Calu3 (cell line): ENCODE measurements around the gene MACROD2. TPM values are rescaled to one million over a fixed set of nuclear protein-coding genes. Genes with fewer than 3 reads are reported as not detected.

Source experiments
- BruUV-seq: library from RNA; stranded (reverse); fragments of 400-500 nt; replicated peaks from 2 replicates; lab custom pipeline; 2021; lab: Mats Ljungman, UMichigan
- CTCF ChIA-PET: fragments of 300-600 bp; sonication (Branson Sonifier 250); formaldehyde crosslinking; loops from one replicate; lab custom pipeline; 2022; ENCODE audit warnings: antibody characterized with exemption; lab: Charles Lee
- DNase-seq: peaks from one replicate; pipeline ENCODE4 v3.0.0; 2022
- H3K27ac Mint-ChIP-seq: one replicate; pipeline ENCODE4 v1.8.0; 2022; ENCODE audit warnings: mixed read lengths; ENCODE audit not compliant: unreplicated experiment
- H3K27me3 Mint-ChIP-seq: one replicate; pipeline ENCODE4 v1.8.0; 2022; ENCODE audit warnings: mixed read lengths; ENCODE audit not compliant: unreplicated experiment
- H3K36me3 Mint-ChIP-seq: one replicate; pipeline ENCODE4 v1.8.0; 2022; ENCODE audit warnings: mild to moderate bottlenecking, moderate library complexity, mixed read lengths; ENCODE audit not compliant: insufficient read depth, unreplicated experiment
- H3K4me1 Mint-ChIP-seq: one replicate; pipeline ENCODE4 v1.8.0; 2022; ENCODE audit warnings: mild to moderate bottlenecking, low read depth, mixed read lengths; ENCODE audit not compliant: unreplicated experiment
- H3K4me3 Mint-ChIP-seq: one replicate; pipeline ENCODE4 v1.8.0; 2022; ENCODE audit warnings: mild to moderate bottlenecking, low read depth, moderate library complexity, mixed read lengths; ENCODE audit not compliant: unreplicated experiment
- H3K9me3 Mint-ChIP-seq: one replicate; pipeline ENCODE4 v1.8.0; 2022; ENCODE audit warnings: low read depth, mixed read lengths; ENCODE audit not compliant: unreplicated experiment
- intact Hi-C: fragments of 100-400 bp; cut with micrococcal nuclease; formaldehyde crosslinking; loops from one replicate; pipeline ENCODE4 v1.10.0; 2022; ENCODE audit not compliant: unreplicated experiment
- total RNA-seq: library from RNA; stranded (reverse); gene quantifications from 2 replicates; pipeline ENCODE4 v1.2.3, GENCODE V29; 2022
- TF ChIP-seq, protein P1 (sequence below): fragments of 200-600 bp; IDR thresholded peaks from one replicate; pipeline ENCODE4 v1.8.0; 2022; ENCODE audit warnings: antibody characterized with exemption; ENCODE audit not compliant: unreplicated experiment

MACROD2 gene
- total RNA-seq, 1 experiment from 2014 or later: 29.4 TPM

DNA sequence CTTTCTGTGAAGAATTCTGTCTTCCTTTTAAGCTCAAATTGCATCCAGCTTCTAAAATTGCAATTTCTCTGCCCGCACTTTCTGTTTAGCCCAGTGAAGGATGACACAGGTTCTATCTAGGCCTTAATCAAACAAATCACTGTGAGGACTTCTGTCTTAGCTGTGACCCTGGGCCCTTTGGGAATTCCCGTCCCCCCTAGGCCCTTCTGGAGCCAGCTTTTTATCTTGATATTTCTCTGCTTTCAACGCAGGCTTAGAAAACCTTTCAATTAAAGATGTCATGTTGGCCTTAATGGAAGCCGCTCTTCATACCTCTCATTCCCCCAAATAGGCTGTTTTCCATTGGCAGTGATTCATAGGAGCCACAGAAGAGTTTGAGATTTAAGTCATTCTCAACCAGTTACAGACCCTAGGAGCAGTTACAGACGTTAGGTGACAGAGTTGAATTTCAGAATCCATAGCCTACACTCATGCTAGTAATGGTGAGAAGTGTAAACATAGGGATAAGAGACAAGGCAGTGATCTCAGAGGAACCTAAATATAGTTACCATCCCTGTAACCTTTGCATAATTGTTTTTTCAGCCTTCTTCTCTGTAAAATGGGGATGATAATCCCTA, 416.9 kb downstream of the MACROD2 start:
- H3K36me3 Mint-ChIP-seq: peaks cover 4% of the 10 kb centered on the region
- TF ChIP-seq, protein P1, sequence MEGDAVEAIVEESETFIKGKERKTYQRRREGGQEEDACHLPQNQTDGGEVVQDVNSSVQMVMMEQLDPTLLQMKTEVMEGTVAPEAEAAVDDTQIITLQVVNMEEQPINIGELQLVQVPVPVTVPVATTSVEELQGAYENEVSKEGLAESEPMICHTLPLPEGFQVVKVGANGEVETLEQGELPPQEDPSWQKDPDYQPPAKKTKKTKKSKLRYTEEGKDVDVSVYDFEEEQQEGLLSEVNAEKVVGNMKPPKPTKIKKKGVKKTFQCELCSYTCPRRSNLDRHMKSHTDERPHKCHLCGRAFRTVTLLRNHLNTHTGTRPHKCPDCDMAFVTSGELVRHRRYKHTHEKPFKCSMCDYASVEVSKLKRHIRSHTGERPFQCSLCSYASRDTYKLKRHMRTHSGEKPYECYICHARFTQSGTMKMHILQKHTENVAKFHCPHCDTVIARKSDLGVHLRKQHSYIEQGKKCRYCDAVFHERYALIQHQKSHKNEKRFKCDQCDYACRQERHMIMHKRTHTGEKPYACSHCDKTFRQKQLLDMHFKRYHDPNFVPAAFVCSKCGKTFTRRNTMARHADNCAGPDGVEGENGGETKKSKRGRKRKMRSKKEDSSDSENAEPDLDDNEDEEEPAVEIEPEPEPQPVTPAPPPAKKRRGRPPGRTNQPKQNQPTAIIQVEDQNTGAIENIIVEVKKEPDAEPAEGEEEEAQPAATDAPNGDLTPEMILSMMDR: no peak
- H3K27ac Mint-ChIP-seq: no peak overlapping the region
- H3K4me1 Mint-ChIP-seq: peaks cover 68% of the 10 kb centered on the region
- no peaks in the 10 kb centered on the region for H3K9me3 Mint-ChIP-seq
- CTCF ChIA-PET: no interaction called here
- no peak overlapping the region for H3K4me3 Mint-ChIP-seq
- DNase-seq: no peak
- no TSS peak for BruUV-seq
- intact Hi-C loops: loop anchor here (5.0 to 10.0 kb wide), 2 partner anchors 75 to 203 kb away; partner anchors contain the start of gene FLRT3
- no peaks in the 10 kb centered on the region for H3K27me3 Mint-ChIP-seq

DNA sequence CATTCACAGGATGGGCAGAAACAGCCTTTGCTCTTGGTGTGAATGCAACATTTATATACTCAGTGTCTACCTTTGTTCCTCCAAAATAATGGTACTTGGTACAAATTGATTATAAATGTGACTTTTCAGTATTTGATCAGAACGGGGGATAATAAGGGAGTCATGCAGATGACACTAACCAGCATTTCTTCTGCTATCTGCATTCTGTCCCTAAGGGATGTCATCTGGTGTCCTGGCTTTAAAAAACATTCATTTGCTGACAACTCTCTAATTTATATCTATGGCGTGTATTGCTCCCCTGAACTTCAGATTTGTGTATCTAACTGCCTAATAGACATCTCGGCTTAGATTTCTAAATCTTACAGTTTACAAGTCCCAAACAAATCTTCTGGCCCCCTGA, 418.5 kb downstream of the MACROD2 start:
- Mint-ChIP-seq H3K4me3 (no peak overlapping the region), H3K27me3 (no peaks in the 10 kb centered on the region), H3K36me3 (peaks cover 4% of the 10 kb centered on the region), H3K27ac (peak overlapping the region; percentile 87), H3K4me1 (peaks cover 63% of the 10 kb centered on the region), H3K9me3 (no peaks in the 10 kb centered on the region)
- no peak for DNase-seq
- CTCF ChIA-PET: no interaction called here
- BruUV-seq: no TSS peak
- intact Hi-C loops: loop anchor here (5.0 to 10.0 kb wide), 2 partner anchors 77 to 201 kb away; partner anchors contain the start of gene FLRT3
- TF ChIP-seq, protein P1: no peak

DNA sequence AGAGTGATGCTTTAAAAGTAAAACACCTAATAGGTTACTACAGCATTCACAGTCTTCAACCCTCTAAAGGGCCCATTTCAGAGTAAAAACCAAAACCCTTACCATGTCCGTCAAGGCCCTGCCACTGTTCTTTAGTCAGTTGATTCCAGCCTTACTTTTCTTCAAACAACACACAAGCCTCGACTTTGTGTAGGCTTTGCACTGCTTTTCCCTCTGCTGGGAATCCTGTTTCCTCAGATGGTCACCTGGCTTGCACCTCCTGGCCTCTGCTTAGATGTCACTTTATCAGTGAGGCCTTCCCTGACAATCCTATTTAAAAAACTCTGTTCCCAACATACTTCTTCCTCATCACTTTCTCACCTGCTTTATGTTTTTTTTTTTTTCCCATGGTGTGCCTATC, 419.2 kb downstream of the MACROD2 start:
- H3K36me3 Mint-ChIP-seq: peaks cover 4% of the 10 kb centered on the region
- H3K4me1 Mint-ChIP-seq: peaks cover 63% of the 10 kb centered on the region
- no peak for DNase-seq
- TF ChIP-seq, protein P1: no peak
- H3K4me3 Mint-ChIP-seq: no peak overlapping the region
- CTCF ChIA-PET: no interaction called here
- intact Hi-C loops: loop anchor here (5.0 to 10.0 kb wide), 2 partner anchors 77 to 200 kb away; partner anchors contain the start of gene FLRT3
- BruUV-seq: no TSS peak
- peak overlapping the region; percentile 87 for H3K27ac Mint-ChIP-seq
- H3K9me3 Mint-ChIP-seq: no peaks in the 10 kb centered on the region
- H3K27me3 Mint-ChIP-seq: no peaks in the 10 kb centered on the region

DNA sequence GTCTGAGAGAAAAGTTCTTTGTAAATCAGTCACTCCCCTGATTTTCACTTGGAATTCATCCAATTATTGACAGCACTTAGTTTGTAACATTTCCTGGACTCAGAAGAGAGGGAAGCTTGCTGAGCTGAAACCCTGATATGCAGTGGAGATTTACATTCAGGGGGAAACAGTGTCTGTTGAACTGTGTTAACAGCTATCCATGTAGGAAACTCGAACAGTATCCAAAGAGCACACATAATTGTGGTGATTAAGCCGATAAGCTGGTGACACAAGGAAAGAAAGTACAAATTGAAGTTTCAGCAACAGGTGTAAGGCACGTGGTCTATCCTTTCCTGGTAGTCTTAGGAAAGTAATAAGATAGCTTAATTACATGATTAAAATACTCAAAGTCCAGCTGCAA, 420.2 kb downstream of the MACROD2 start:
- TF ChIP-seq, protein P1: no peak
- CTCF ChIA-PET: interaction anchor here (0.7 to 0.9 kb wide), 2 partner anchors 52 to 207 kb away, joined by 3 read pairs; no protein-coding TSS in a partner anchor
- H3K9me3 Mint-ChIP-seq: no peaks in the 10 kb centered on the region
- BruUV-seq: no TSS peak
- peak; percentile 4 for DNase-seq
- intact Hi-C loops: loop anchor here (1.0 to 10.0 kb wide), 2 partner anchors 34 to 199 kb away; no protein-coding TSS in a partner anchor
- H3K4me1 Mint-ChIP-seq: peaks cover 56% of the 10 kb centered on the region
- H3K36me3 Mint-ChIP-seq: peaks cover 4% of the 10 kb centered on the region
- H3K27ac Mint-ChIP-seq: peak overlapping the region; percentile 87
- H3K4me3 Mint-ChIP-seq: peak overlapping the region; percentile 39
- no peaks in the 10 kb centered on the region for H3K27me3 Mint-ChIP-seq
